Skeletal muscle tissue (tissue), 4 donors: ENCODE data around the gene LINC00305. TPM values are rescaled to one million over a fixed set of nuclear protein-coding genes. Genes with fewer than 3 reads are reported as not detected.

Experiments
- H3K27ac ChIP-seq: one replicate; pipeline ENCODE4 v1.7.0; 2013; ENCODE audit warnings: mild to moderate bottlenecking, low read depth, low read length, inconsistent platforms
- H3K27me3 ChIP-seq, 3 donors: one replicate each; pipeline ENCODE4 v1.7.0; 2013; ENCODE audit warnings: low read length in 3 of 3; ENCODE audit not compliant: control insufficient read depth in 3 of 3, insufficient read depth in 3 of 3
- H3K36me3 ChIP-seq, 3 donors: one replicate each; pipeline ENCODE4 v1.7.0; 2013; ENCODE audit warnings: low read length in 3 of 3; ENCODE audit not compliant: control insufficient read depth in 3 of 3, insufficient read depth in 3 of 3
- H3K4me1 ChIP-seq, 3 donors: one replicate each; pipeline ENCODE4 v1.7.0; 2013; ENCODE audit warnings: low read length in 3 of 3, mild to moderate bottlenecking in 3 of 3; ENCODE audit not compliant: control insufficient read depth in 3 of 3, insufficient read depth in 3 of 3
- H3K4me3 ChIP-seq, 3 donors: one replicate each; pipeline ENCODE4 v1.7.0; 2013; ENCODE audit warnings: low read length in 3 of 3
- H3K9ac ChIP-seq, 3 donors: one replicate each; pipeline ENCODE4 v1.7.0; 2013; ENCODE audit warnings: low read length in 3 of 3, mild to moderate bottlenecking in 3 of 3, moderate library complexity in 2 of 3, low read depth in 1 of 3
- H3K9me3 ChIP-seq, 3 donors: one replicate each; pipeline ENCODE4 v1.7.0; 2013; ENCODE audit warnings: low read length in 3 of 3; ENCODE audit not compliant: control insufficient read depth in 3 of 3
- total RNA-seq: library from RNA; depleted of rRNA; stranded (reverse); fragments of >200 nt; gene quantifications from one replicate; pipeline ENCODE4 v1.2.3, GENCODE V29; 2014
- donor health status: Osteomylitis.

The LINC00305 gene
- total RNA-seq, 1 donor from 2014 or later: not detected

GRCh38 chr18:64167408-64167925 is 18.6 kb upstream of the LINC00305 start:
- Histone ChIP-seq H3K36me3 (no peaks in the 10 kb centered on the region), H3K4me1 (no peaks in the 10 kb centered on the region), H3K4me3 (no peak overlapping the region), H3K9ac (no peak overlapping the region), H3K27ac (no peak overlapping the region), H3K9me3 (no peaks in the 10 kb centered on the region), H3K27me3 (no peaks in the 10 kb centered on the region)

GRCh38 chr18:64165906-64166305 is 17.0 kb upstream of the LINC00305 start:
- Histone ChIP-seq H3K9ac (no peak overlapping the region), H3K9me3 (no peaks in the 10 kb centered on the region), H3K27me3 (no peaks in the 10 kb centered on the region), H3K27ac (no peak overlapping the region), H3K4me3 (no peak overlapping the region), H3K4me1 (no peaks in the 10 kb centered on the region), H3K36me3 (no peaks in the 10 kb centered on the region)

- H3K4me3 ChIP-seq: no peak overlapping the region
- no peak overlapping the region for H3K27ac ChIP-seq
Measured at GRCh38 chr18:64164883-64165282, 16.0 kb upstream of the LINC00305 start.

GRCh38 chr18:64149916-64150438 is 1.1 kb upstream of the LINC00305 start:
- H3K4me3 ChIP-seq: no peak overlapping the region
- no peak overlapping the region for H3K27ac ChIP-seq
- H3K36me3 ChIP-seq: no peaks in the 10 kb centered on the region
- H3K27me3 ChIP-seq: peaks cover 0 to 4% (median 0%) of the 10 kb centered on the region in 3 donors
- no peak overlapping the region for H3K9ac ChIP-seq
- no peaks in the 10 kb centered on the region for H3K4me1 ChIP-seq
- no peaks in the 10 kb centered on the region for H3K9me3 ChIP-seq

More at GRCh38 chr18:64164883-64165282, 16.0 kb upstream of the LINC00305 start:
- no peak overlapping the region for H3K9ac ChIP-seq
- H3K36me3 ChIP-seq: no peaks in the 10 kb centered on the region
- H3K9me3 ChIP-seq: no peaks in the 10 kb centered on the region
- no peaks in the 10 kb centered on the region for H3K4me1 ChIP-seq
- H3K27me3 ChIP-seq: no peaks in the 10 kb centered on the region

GRCh38 chr18:64142904-64143303 is 6.0 kb downstream of the LINC00305 start:
- H3K9ac ChIP-seq: no peak overlapping the region
- no peaks in the 10 kb centered on the region for H3K9me3 ChIP-seq
- no peak overlapping the region for H3K27ac ChIP-seq
- H3K27me3 ChIP-seq: no peaks in the 10 kb centered on the region
- H3K4me3 ChIP-seq: no peak overlapping the region
- no peaks in the 10 kb centered on the region for H3K4me1 ChIP-seq
- H3K36me3 ChIP-seq: no peaks in the 10 kb centered on the region

- Histone ChIP-seq H3K27ac (no peak overlapping the region), H3K4me3 (no peak overlapping the region), H3K36me3 (no peaks in the 10 kb centered on the region), H3K9ac (no peak overlapping the region), H3K4me1 (no peaks in the 10 kb centered on the region), H3K27me3 (peaks cover 0 to 3% (median 0%) of the 10 kb centered on the region in 3 donors), H3K9me3 (no peaks in the 10 kb centered on the region)
Measured at GRCh38 chr18:64137914-64138313, 11.0 kb downstream of the LINC00305 start.

GRCh38 chr18:64134044-64134747 is 14.7 kb downstream of the LINC00305 start:
- Histone ChIP-seq H3K36me3 (no peaks in the 10 kb centered on the region), H3K27me3 (peaks cover 0 to 3% (median 0%) of the 10 kb centered on the region in 3 donors), H3K4me3 (no peak overlapping the region), H3K27ac (no peak overlapping the region), H3K4me1 (no peaks in the 10 kb centered on the region), H3K9ac (no peak overlapping the region), H3K9me3 (no peaks in the 10 kb centered on the region)

GRCh38 chr18:64132871-64133270 is 16.0 kb downstream of the LINC00305 start:
- Histone ChIP-seq H3K4me3 (no peak overlapping the region), H3K9ac (no peak overlapping the region), H3K27ac (no peak overlapping the region), H3K9me3 (no peaks in the 10 kb centered on the region), H3K27me3 (peaks cover 0 to 3% (median 0%) of the 10 kb centered on the region in 3 donors), H3K36me3 (no peaks in the 10 kb centered on the region), H3K4me1 (no peaks in the 10 kb centered on the region)

- Histone ChIP-seq H3K9ac (no peak overlapping the region), H3K36me3 (no peaks in the 10 kb centered on the region), H3K4me1 (no peaks in the 10 kb centered on the region), H3K27ac (no peak overlapping the region), H3K9me3 (no peaks in the 10 kb centered on the region), H3K27me3 (no peaks in the 10 kb centered on the region), H3K4me3 (no peak overlapping the region)
Measured at GRCh38 chr18:64131314-64131713, 17.6 kb downstream of the LINC00305 start.

- H3K4me3 ChIP-seq: no peak overlapping the region
- no peaks in the 10 kb centered on the region for H3K4me1 ChIP-seq
- no peaks in the 10 kb centered on the region for H3K36me3 ChIP-seq
- H3K27me3 ChIP-seq: no peaks in the 10 kb centered on the region
- H3K9ac ChIP-seq: no peak overlapping the region
- no peaks in the 10 kb centered on the region for H3K9me3 ChIP-seq
- no peak overlapping the region for H3K27ac ChIP-seq
Measured at GRCh38 chr18:64127172-64127571, 21.7 kb downstream of the LINC00305 start.
